GM12878 (cell line): ENCODE measurements around the gene RPGRIP1L. TPM values are rescaled to one million over a fixed set of nuclear protein-coding genes. Genes with fewer than 3 reads are reported as not detected.

ENCODE experiments used
- ATAC-seq: fragments of 200-7000 bp; cut with Tn5 transposase; 3 replicates; pipeline ENCODE4 v1.9.1; 2020; ENCODE audit warnings: mild to moderate bottlenecking, moderate library complexity
- BruUV-seq: library from RNA; stranded (reverse); fragments of 400-500 nt; replicated peaks from 2 replicates; lab custom pipeline; 2021; lab: Mats Ljungman, UMichigan
- CTCF ChIA-PET: fragments of 300-600 bp; sonication (Branson Sonifier 250); formaldehyde crosslinking; extraction: SDS; loops from one replicate; lab custom pipeline; 2021; ENCODE audit warnings: inconsistent platforms; lab: Yijun Ruan, JAX
- POLR2A ChIA-PET: fragments of 350-600 bp; formaldehyde crosslinking; extraction: SDS; loops from one replicate; lab custom pipeline; 2021; ENCODE audit warnings: inconsistent platforms; lab: Charles Lee
- RAD21 ChIA-PET: fragments of 300-600 bp; sonication (Branson Sonifier 250); formaldehyde crosslinking; loops from one replicate; lab custom pipeline; 2023; ENCODE audit warnings: antibody characterized with exemption; ENCODE audit not compliant: unreplicated experiment; lab: Charles Lee
- SMC1A ChIA-PET: fragments of 300-600 bp; sonication (Branson Sonifier 250); formaldehyde crosslinking; loops from one replicate; lab custom pipeline; 2023; ENCODE audit not compliant: unreplicated experiment, uncharacterized antibody; lab: Charles Lee
- DNase-seq: peaks from one replicate; pipeline ENCODE4 v3.0.0-alpha.2; 2011; ENCODE audit warnings: low read depth, low spot score
- FAIRE-seq: peaks from 3 replicates; lab custom pipeline; 2011; peaks lifted over from hg19 to GRCh38; lab: Jason Lieb, UNC
- H2AFZ ChIP-seq: 2 replicates; pipeline ENCODE4 v1.6.0; 2011; ENCODE audit warnings: low read depth, low read length, control low read depth; ENCODE audit not compliant: control insufficient read depth
- H3K27ac ChIP-seq: 2 replicates; pipeline ENCODE4 v1.5.1; 2011; ENCODE audit warnings: control low read depth; ENCODE audit not compliant: control insufficient read depth, insufficient read depth
- H3K27me3 ChIP-seq, 2 experiments: replicated peaks in 1 of 2; 2 replicates each; pipeline versions ENCODE4 v1.6.0 to v1.6.1; 2011; ENCODE audit warnings: low read length in 1 of 2; ENCODE audit not compliant: control insufficient read depth in 2 of 2, insufficient read depth in 2 of 2
- H3K36me3 ChIP-seq, 2 experiments: 2 replicates each; pipeline ENCODE4 v1.5.1; 2011; ENCODE audit warnings: low read length in 1 of 2; ENCODE audit not compliant: control insufficient read depth in 2 of 2, insufficient read depth in 2 of 2
- H3K4me1 ChIP-seq: 2 replicates; pipeline ENCODE4 v1.6.1; 2011; ENCODE audit warnings: mild to moderate bottlenecking, low read length, moderate library complexity, mixed read lengths; ENCODE audit not compliant: control insufficient read depth, insufficient read depth
- H3K4me2 ChIP-seq: 2 replicates; pipeline ENCODE4 v1.6.0; 2011; ENCODE audit warnings: control low read depth; ENCODE audit not compliant: control insufficient read depth, insufficient read depth
- H3K4me3 ChIP-seq: fragments of 200-600 bp; sonication (generic); 2 replicates; pipeline ENCODE4 v1.5.1; 2016
- H3K79me2 ChIP-seq: 2 replicates; pipeline ENCODE4 v1.6.0; 2011; ENCODE audit warnings: low read length; ENCODE audit not compliant: control insufficient read depth, insufficient read depth
- H3K9ac ChIP-seq: 2 replicates; pipeline ENCODE4 v1.8.0; 2011; ENCODE audit warnings: low read length, control low read depth, mixed read lengths; ENCODE audit not compliant: control insufficient read depth, insufficient read depth
- H3K9me3 ChIP-seq: replicated peaks from 3 replicates; pipeline ENCODE4 v1.5.1; 2011; ENCODE audit warnings: mild to moderate bottlenecking, low read length; ENCODE audit not compliant: control insufficient read depth, insufficient read depth
- H4K20me1 ChIP-seq: 2 replicates; pipeline ENCODE4 v1.6.0; 2011; ENCODE audit not compliant: control insufficient read depth, insufficient read depth
- BCL11A ChIP-seq: IDR thresholded peaks from 2 replicates; pipeline ENCODE4 v1.6.1; 2011; ENCODE audit warnings: low read depth, low read length
- CREB1 ChIP-seq: IDR thresholded peaks from 2 replicates; pipeline ENCODE4 v1.6.1; 2012; ENCODE audit warnings: low read depth, mild to moderate bottlenecking, inconsistent platforms
- FOXK2 ChIP-seq: fragments of 450-650 bp; IDR thresholded peaks from 2 replicates; pipeline ENCODE4 v1.6.1; 2017; ENCODE audit warnings: mild to moderate bottlenecking, moderate library complexity
- HDAC2 ChIP-seq: fragments of 200-600 bp; sonication (generic); IDR thresholded peaks from 2 replicates; pipeline ENCODE4 v1.6.1; 2017
- KAT2A ChIP-seq: conservative IDR thresholded peaks from 2 replicates; pipeline ENCODE4 v1.6.1; 2011; ENCODE audit warnings: low read depth, low read length; ENCODE audit not compliant: control insufficient read depth
- NBN ChIP-seq: fragments of 450-650 bp; IDR thresholded peaks from 2 replicates; pipeline ENCODE4 v1.6.1; 2016
- TCF12 ChIP-seq: IDR thresholded peaks from 2 replicates; pipeline ENCODE4 v1.6.1; 2011; ENCODE audit warnings: low read depth, mild to moderate bottlenecking, low read length
- WRNIP1 ChIP-seq: IDR thresholded peaks from 2 replicates; pipeline ENCODE4 v1.6.1; 2011; ENCODE audit warnings: low read depth, low read length, improper control_type of control experiment, borderline replicate concordance
- ZSCAN29 ChIP-seq: fragments of 450-650 bp; IDR thresholded peaks from 2 replicates; pipeline ENCODE4 v1.6.1; 2017; ENCODE audit warnings: mild to moderate bottlenecking, moderate library complexity
- WGBS: methylation state at CpG from one replicate; pipeline ENCODE4 v1.1.6; 2016; ENCODE audit warnings: low lambda C conversion rate; ENCODE audit not compliant: insufficient replicate concordance, insufficient coverage; ENCODE audit errors: missing lambda C conversion rate; 5-methylcytosine and 5-hydroxymethylcytosine counted together
- in situ Hi-C: fragments of 300-500 bp; cut with MboI; formaldehyde crosslinking; loops from 9 replicates; pipeline ENCODE4 v1.14.3; 2018; ENCODE audit warnings: mixed read lengths
- intact Hi-C: fragments of 100-400 bp; cut with micrococcal nuclease; formaldehyde crosslinking; loops from one replicate; pipeline ENCODE4 v1.14.2; 2022; ENCODE audit not compliant: unreplicated experiment
- polyA plus RNA-seq, 11 experiments: library from polyadenylated mRNA; depleted of rRNA in 4 of 11; unstranded in 6 of 11; stranded (reverse) in 5 of 11; fragments of >200 nt; fragmentation: Nextera tagmentation in 4 of 11; fragmentation: Illumina TruSeq in 1 of 11; extraction: Ambion mirVana in 4 of 11; extraction: Trizol in 1 of 11; gene quantifications; 1 replicate in 1 of 11; 2 replicates in 10 of 11; pipeline versions ENCODE4 v1.2.1 to v1.2.3, GENCODE V29; 2011 to 2016; ENCODE audit warnings: inconsistent platforms in 2 of 11, missing spikeins in 2 of 11, low read depth in 1 of 11
- total RNA-seq, 4 experiments: library from RNA; depleted of rRNA in 3 of 4; stranded (reverse); fragments of >200 nt in 3 of 4; fragmentation: Illumina TruSeq in 1 of 4; extraction: Trizol in 1 of 4; gene quantifications; 2 replicates each; pipeline versions ENCODE4 v1.2.1 to v1.2.3, GENCODE V29; 2013 to 2021
- TF ChIP-seq, protein P1 (sequence below): fragments of 450-650 bp; IDR thresholded peaks from 2 replicates; pipeline ENCODE4 v1.6.1; 2017; ENCODE audit warnings: mild to moderate bottlenecking
- TF ChIP-seq, protein P2 (sequence below), 3 experiments: IDR thresholded peaks in 2 of 3; conservative IDR thresholded peaks in 1 of 3; 2 replicates each; pipeline ENCODE4 v1.5.1; 2011; ENCODE audit warnings: low read depth in 3 of 3, low read length in 3 of 3, mild to moderate bottlenecking in 3 of 3, control low read depth in 2 of 3, moderate library complexity in 2 of 3, inconsistent platforms in 1 of 3, mixed read lengths in 1 of 3; ENCODE audit not compliant: control insufficient read depth in 2 of 3, insufficient read depth in 1 of 3; ENCODE audit errors: extremely low read depth in 1 of 3

The RPGRIP1L gene
- total and polyA plus RNA-seq, 10 of the 15 experiments (the other 5 are each of a cell fraction or from before 2014, with no cell fraction given) = 3.5 to 9.6 (median 4.4) TPM

DNA sequence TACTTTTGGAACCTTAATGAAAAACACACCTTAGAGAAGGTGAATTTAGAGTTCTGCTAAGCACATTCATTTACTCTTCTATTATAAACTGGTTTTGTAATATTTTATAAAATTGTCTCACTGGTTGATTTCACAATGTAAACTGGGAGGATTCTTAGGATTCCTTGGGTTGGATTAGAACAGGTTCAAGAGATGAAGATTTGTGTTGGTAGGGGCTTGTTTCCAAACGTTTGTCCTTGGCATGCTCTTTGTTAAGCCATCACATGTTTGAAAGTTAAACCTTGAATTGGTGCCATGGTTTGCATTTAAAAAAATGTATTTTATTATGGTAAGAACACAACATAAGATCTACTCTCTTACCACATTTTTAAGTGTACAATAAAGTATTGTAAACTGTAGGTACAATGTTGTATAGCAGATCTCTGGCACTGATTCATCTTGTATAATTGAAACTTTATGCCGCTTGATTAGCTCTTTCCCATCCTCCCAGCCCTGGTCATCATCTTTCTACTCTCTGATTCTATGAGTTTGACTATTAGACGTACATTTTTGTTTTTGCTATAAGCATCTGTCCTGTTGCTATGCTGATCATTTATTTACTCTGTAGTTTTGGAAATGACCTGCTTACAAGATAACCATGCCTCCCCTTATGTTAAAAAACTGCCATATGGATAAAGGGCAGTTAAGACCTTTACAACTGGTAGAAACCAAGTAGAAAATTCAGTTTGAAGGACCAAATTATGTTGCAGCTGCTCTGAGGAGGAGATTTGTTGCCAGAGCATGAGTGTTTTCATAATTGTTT lies 9.9 kb upstream of the RPGRIP1L start:
- TF ChIP-seq KAT2A (no peak), CREB1 (no peak), TCF12 (no peak)
- POLR2A ChIA-PET = no interaction called here
- Histone ChIP-seq H4K20me1 (no peaks in the 10 kb centered on the region), H2AFZ (no peak overlapping the region), H3K9me3 (no peaks in the 10 kb centered on the region; the same call in 1 of the 3 replicates), H3K4me3 (no peak overlapping the region), H3K36me3 (no peaks in the 10 kb centered on the region), H3K27ac (no peak overlapping the region), H3K9ac (no peak overlapping the region), H3K4me2 (no peak overlapping the region), H3K4me1 (no peaks in the 10 kb centered on the region), H3K79me2 (peaks cover 5% of the 10 kb centered on the region), H3K27me3 (no peaks in the 10 kb centered on the region)
- DNase-seq (no peak), FAIRE-seq (no peak), ATAC-seq (no peak)
- BruUV-seq = no TSS peak
- SMC1A ChIA-PET = no interaction called here
- in situ Hi-C loops (no loop called here), intact Hi-C loops (no loop called here)
- CTCF ChIA-PET = interaction anchor here (0.7 kb wide), 1 partner anchor 29 kb away, joined by 3 read pairs; no protein-coding TSS in a partner anchor
- RAD21 ChIA-PET = no interaction called here
- 69% methylated on average over 3 of the region's 3 CpGs for WGBS

DNA sequence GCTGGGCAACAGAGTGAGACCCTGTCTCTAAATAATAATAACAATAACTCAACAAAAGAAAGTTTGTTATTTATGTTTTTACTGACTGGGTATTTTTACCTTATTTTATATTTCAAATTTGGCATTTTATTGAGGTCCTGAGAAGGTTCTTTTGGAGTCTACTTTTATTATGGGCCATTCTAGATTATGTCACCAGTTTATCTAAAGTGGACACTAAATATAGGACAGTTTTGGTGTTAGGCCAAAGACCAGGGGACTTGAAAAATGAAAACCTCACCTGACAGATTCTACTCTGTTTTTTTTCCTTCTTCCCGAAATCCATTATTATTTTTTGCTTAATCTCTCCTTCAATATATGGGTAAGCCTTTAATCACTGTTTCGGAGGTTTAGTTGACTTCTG lies 8.4 kb upstream of the RPGRIP1L start:
- FAIRE-seq (no peak), DNase-seq (no peak), ATAC-seq (no peak)
- SMC1A ChIA-PET = no interaction called here
- RAD21 ChIA-PET = no interaction called here
- CTCF ChIA-PET = interaction anchor here (0.6 kb wide), 1 partner anchor 43 kb away, joined by 3 read pairs; no protein-coding TSS in a partner anchor
- H3K9ac ChIP-seq = no peak overlapping the region
- POLR2A ChIA-PET = no interaction called here
- intact Hi-C loops (no loop called here), in situ Hi-C loops (no loop called here)
- H3K27ac ChIP-seq = no peak overlapping the region
- no peaks in the 10 kb centered on the region for H4K20me1 ChIP-seq
- H3K4me1 ChIP-seq = no peaks in the 10 kb centered on the region
- no peak overlapping the region for H3K4me3 ChIP-seq
- H3K4me2 ChIP-seq = no peak overlapping the region
- no peaks in the 10 kb centered on the region for H3K36me3 ChIP-seq
- H3K79me2 ChIP-seq = peaks cover 7% of the 10 kb centered on the region
- BruUV-seq = no TSS peak
- H3K27me3 ChIP-seq = no peaks in the 10 kb centered on the region
- peaks cover 2% of the 10 kb centered on the region; the same call in 2 of the 3 replicates for H3K9me3 ChIP-seq
- no peak overlapping the region for H2AFZ ChIP-seq
- 95% methylated on average over 2 of the region's 2 CpGs for WGBS
- TF ChIP-seq TCF12 (no peak), NBN (no peak), BCL11A (no peak), ZSCAN29 (no peak), WRNIP1 (no peak), FOXK2 (no peak), HDAC2 (no peak)
- TF ChIP-seq, protein P1, sequence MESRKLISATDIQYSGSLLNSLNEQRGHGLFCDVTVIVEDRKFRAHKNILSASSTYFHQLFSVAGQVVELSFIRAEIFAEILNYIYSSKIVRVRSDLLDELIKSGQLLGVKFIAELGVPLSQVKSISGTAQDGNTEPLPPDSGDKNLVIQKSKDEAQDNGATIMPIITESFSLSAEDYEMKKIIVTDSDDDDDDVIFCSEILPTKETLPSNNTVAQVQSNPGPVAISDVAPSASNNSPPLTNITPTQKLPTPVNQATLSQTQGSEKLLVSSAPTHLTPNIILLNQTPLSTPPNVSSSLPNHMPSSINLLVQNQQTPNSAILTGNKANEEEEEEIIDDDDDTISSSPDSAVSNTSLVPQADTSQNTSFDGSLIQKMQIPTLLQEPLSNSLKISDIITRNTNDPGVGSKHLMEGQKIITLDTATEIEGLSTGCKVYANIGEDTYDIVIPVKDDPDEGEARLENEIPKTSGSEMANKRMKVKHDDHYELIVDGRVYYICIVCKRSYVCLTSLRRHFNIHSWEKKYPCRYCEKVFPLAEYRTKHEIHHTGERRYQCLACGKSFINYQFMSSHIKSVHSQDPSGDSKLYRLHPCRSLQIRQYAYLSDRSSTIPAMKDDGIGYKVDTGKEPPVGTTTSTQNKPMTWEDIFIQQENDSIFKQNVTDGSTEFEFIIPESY = no peak
- TF ChIP-seq, protein P2, sequence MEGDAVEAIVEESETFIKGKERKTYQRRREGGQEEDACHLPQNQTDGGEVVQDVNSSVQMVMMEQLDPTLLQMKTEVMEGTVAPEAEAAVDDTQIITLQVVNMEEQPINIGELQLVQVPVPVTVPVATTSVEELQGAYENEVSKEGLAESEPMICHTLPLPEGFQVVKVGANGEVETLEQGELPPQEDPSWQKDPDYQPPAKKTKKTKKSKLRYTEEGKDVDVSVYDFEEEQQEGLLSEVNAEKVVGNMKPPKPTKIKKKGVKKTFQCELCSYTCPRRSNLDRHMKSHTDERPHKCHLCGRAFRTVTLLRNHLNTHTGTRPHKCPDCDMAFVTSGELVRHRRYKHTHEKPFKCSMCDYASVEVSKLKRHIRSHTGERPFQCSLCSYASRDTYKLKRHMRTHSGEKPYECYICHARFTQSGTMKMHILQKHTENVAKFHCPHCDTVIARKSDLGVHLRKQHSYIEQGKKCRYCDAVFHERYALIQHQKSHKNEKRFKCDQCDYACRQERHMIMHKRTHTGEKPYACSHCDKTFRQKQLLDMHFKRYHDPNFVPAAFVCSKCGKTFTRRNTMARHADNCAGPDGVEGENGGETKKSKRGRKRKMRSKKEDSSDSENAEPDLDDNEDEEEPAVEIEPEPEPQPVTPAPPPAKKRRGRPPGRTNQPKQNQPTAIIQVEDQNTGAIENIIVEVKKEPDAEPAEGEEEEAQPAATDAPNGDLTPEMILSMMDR (IDR thresholded peaks at IDR 0.05 in 2 of 3, conservative IDR thresholded peaks at IDR 0.05 in 1 of 3; ENCODE audit: control insufficient read depth in 2 of 3, extremely low read depth in 1 of 3, insufficient read depth in 1 of 3, low read depth in 3 of 3, low read length in 3 of 3) = no peak
